ENCODE measurements around the gene PML. TPM values are rescaled to one million over a fixed set of nuclear protein-coding genes. Genes with fewer than 3 reads are reported as not detected.
A peak's percentile ranks its signal among the peaks of the same experiment; 100 is the strongest.

Gene PML
- polyA plus RNA-seq, 1 of the 3 experiments (the other 2 are of a cell fraction), result 18.4 TPM

GRCh38 chr15:73950479-73950830, 44.1 kb upstream of the PML start:
- ChIA-PET POLR2A (interaction anchor here (0.6 to 1.1 kb wide), 5 partner anchors 14 to 341 kb away, joined by 3 to 6 read pairs (median 4); no protein-coding TSS in a partner anchor), CTCF (interaction anchor here (0.6 to 3.0 kb wide), 35 partner anchors 10 to 372 kb away, joined by 3 to 54 read pairs (median 4); partner anchors contain the start of genes PML and STOML1)
- H3K4me2 ChIP-seq, result no peak overlapping the region
- H3K4me1 ChIP-seq (ENCODE audit: control insufficient read depth in 1 of 2, insufficient read depth in 2 of 2, low read depth in 1 of 2, low read length in 1 of 2), result peaks cover 14 to 43% of the 10 kb centered on the region in 2 experiments
- H3K79me2 ChIP-seq (ENCODE audit: insufficient read depth), result no peaks in the 10 kb centered on the region
- no peaks in the 10 kb centered on the region for H3K9me3 ChIP-seq
- peaks cover 0 to 12% of the 10 kb centered on the region in 2 experiments for H3K36me3 ChIP-seq (replicated peaks in 1 of 2; ENCODE audit: control insufficient read depth in 1 of 2, insufficient read depth in 2 of 2, low read length in 1 of 2)
- H3K9me2 ChIP-seq, result no peaks in the 10 kb centered on the region
- peak overlapping the region; percentile 75; the same call in 1 of the 2 replicates for H2AFZ ChIP-seq (ENCODE audit: low read depth)
- H3F3A ChIP-seq (replicated peaks; ENCODE audit: insufficient read depth), result peaks cover 12% of the 10 kb centered on the region
- H3K9ac ChIP-seq, result peak overlapping the region; percentile 28; the same call in 1 of the 2 replicates
- H3K27ac ChIP-seq (ENCODE audit: low read depth in 2 of 2, low read length in 1 of 2), result peak overlapping the region; percentile 75 to 92
- TF ChIP-seq RXRA (IDR thresholded peaks at IDR 0.05; ENCODE audit: borderline replicate concordance, low read depth), result no peak
- no peak for TF ChIP-seq RFX5 (IDR thresholded peaks at IDR 0.05; ENCODE audit: low read length)
- no peak for TF ChIP-seq CHD2 (IDR thresholded peaks at IDR 0.05; ENCODE audit: low read length, partially characterized antibody)
- TF ChIP-seq REST (IDR thresholded peaks at IDR 0.05; ENCODE audit: low read depth, low read length), result no peak
- TF ChIP-seq ZBTB33 (IDR thresholded peaks at IDR 0.05; ENCODE audit: borderline replicate concordance, low read depth), result no peak
- TF ChIP-seq JUND (IDR thresholded peaks at IDR 0.05), result no peak
- TF ChIP-seq FOXJ3 (CRISPR knock-in tag; IDR thresholded peaks at IDR 0.05), result no peak
- no peak for TF ChIP-seq EP300 (IDR thresholded peaks at IDR 0.05; ENCODE audit: borderline replicate concordance in 1 of 2, low read depth in 1 of 2, low read length in 1 of 2)
- no peak for TF ChIP-seq USF1 (IDR thresholded peaks at IDR 0.05; ENCODE audit: borderline replicate concordance, low read depth)
- no peak overlapping the region for H3K4me3 ChIP-seq (ENCODE audit: low read depth in 2 of 2, low read length in 1 of 2)
- no peaks in the 10 kb centered on the region for H4K20me1 ChIP-seq (ENCODE audit: insufficient read depth)
- no peaks in the 10 kb centered on the region for H3K27me3 ChIP-seq (ENCODE audit: insufficient read depth)
- no peak for DNase-seq
